Upper lobe of left lung (tissue), 6 donors: ENCODE results near the gene EREG. TPM values are rescaled to one million over a fixed set of nuclear protein-coding genes. Genes with fewer than 3 reads are reported as not detected.
A peak's percentile ranks its signal among the peaks of the same experiment; 100 is the strongest.

ENCODE experiments used
- ATAC-seq, 2 donors: fragments of 200-7000 bp; cut with Tn5 transposase; one replicate each; pipeline ENCODE4 v1.9.1; 2022; ENCODE audit warnings: mild to moderate bottlenecking in 2 of 2, moderate library complexity in 2 of 2; ENCODE audit not compliant: low FRiP score in 2 of 2
- DNase-seq, 2 donors: peaks; one replicate each; pipeline ENCODE4 v3.0.0-alpha.2; 2019 to 2020
- H3K27ac ChIP-seq, 4 donors: fragments of 200-600 bp; sonication (generic); one replicate each; pipeline ENCODE4 v1.5.1; 2016 to 2019
- H3K27me3 ChIP-seq, 4 donors: fragments of 200-600 bp; sonication (generic); one replicate each; pipeline ENCODE4 v1.5.1; 2017 to 2019
- H3K36me3 ChIP-seq, 4 donors: fragments of 200-600 bp; sonication (generic); one replicate each; pipeline ENCODE4 v1.5.1; 2016 to 2019
- H3K4me1 ChIP-seq, 4 donors: fragments of 200-600 bp; sonication (generic); one replicate each; pipeline ENCODE4 v1.5.1; 2018 to 2019
- H3K4me3 ChIP-seq, 4 donors: fragments of 200-600 bp; sonication (generic); one replicate each; pipeline ENCODE4 v1.5.1; 2017 to 2019; ENCODE audit warnings: mild to moderate bottlenecking in 2 of 4, moderate library complexity in 1 of 4
- H3K9me3 ChIP-seq, 4 donors: fragments of 200-600 bp; sonication (generic); one replicate each; pipeline ENCODE4 v1.5.1; 2018 to 2019
- EP300 ChIP-seq, 4 donors: sonication (generic); formaldehyde crosslinking; IDR thresholded peaks; one replicate each; pipeline ENCODE4 v1.5.1; 2017; ENCODE audit warnings: antibody characterized with exemption in 4 of 4, control low read depth in 2 of 4
- POLR2A ChIP-seq, 4 donors: fragments of 450-650 bp; IDR thresholded peaks; one replicate each; pipeline ENCODE4 v1.5.1; 2016 to 2017; ENCODE audit warnings: antibody characterized with exemption in 4 of 4, mild to moderate bottlenecking in 2 of 4
- POLR2AphosphoS5 ChIP-seq, 2 donors: sonication (generic); formaldehyde crosslinking; IDR thresholded peaks; one replicate each; pipeline ENCODE4 v1.5.1; 2017; ENCODE audit warnings: antibody characterized with exemption in 2 of 2
- WGBS, 2 donors: methylation state at CpG; one replicate each; pipeline ENCODE4 v1.1.5; 2017 to 2018; 5-methylcytosine and 5-hydroxymethylcytosine counted together
- total RNA-seq, 6 donors: library from RNA; depleted of rRNA in 4 of 6; stranded (reverse); fragments of >200 nt in 4 of 6; gene quantifications; one replicate each; pipeline versions ENCODE4 v1.1.0 to v1.2.1, GENCODE V29; 2016 to 2021
- TF ChIP-seq, protein P1 (sequence below), 6 experiments: fragments of 450-650 bp in 4 of 6; fragments of 200-600 bp in 2 of 6; sonication (generic) in 2 of 6; IDR thresholded peaks; one replicate each; pipeline ENCODE4 v1.5.1; 2016 to 2019; ENCODE audit warnings: antibody characterized with exemption in 6 of 6
- donor health status: DM: no; HTN: no; CAD: no; lungs with moderate emphysema.
- donor health status: DM: no; HTN: yes; CAD: no; lungs with severe emphysema.

EREG gene
- total RNA-seq, 6 donors from 2014 or later = 0.94 to 3.7 (median 1.1) TPM

DNA sequence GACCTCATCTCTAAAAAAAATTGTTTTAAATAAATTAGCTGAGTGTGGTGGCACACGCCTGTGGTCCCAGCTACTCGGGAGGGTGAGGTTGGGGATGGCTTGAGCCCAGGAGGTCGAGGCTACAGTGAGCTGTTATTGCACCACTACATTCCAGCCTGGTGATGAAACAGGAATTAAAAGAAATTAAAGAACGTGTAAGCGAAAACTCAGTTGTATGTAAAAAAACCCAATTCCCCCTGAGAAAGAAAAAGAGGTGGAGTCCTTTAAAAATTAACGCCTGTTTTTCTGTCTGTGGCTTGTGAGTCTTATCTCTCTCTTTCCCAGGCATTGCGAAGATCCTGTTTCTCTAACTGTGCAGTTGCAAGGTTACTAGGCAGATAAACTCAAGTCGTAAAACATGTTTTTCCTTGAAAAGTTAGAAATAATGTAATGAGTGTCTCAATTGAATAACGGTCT lies 34.6 kb upstream of the EREG start:
- WGBS, 2 donors = 54 to 59% methylated on average over 9 of the region's 9 CpGs
- no peak overlapping the region for H3K27ac ChIP-seq
- TF ChIP-seq, protein P1, sequence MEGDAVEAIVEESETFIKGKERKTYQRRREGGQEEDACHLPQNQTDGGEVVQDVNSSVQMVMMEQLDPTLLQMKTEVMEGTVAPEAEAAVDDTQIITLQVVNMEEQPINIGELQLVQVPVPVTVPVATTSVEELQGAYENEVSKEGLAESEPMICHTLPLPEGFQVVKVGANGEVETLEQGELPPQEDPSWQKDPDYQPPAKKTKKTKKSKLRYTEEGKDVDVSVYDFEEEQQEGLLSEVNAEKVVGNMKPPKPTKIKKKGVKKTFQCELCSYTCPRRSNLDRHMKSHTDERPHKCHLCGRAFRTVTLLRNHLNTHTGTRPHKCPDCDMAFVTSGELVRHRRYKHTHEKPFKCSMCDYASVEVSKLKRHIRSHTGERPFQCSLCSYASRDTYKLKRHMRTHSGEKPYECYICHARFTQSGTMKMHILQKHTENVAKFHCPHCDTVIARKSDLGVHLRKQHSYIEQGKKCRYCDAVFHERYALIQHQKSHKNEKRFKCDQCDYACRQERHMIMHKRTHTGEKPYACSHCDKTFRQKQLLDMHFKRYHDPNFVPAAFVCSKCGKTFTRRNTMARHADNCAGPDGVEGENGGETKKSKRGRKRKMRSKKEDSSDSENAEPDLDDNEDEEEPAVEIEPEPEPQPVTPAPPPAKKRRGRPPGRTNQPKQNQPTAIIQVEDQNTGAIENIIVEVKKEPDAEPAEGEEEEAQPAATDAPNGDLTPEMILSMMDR (IDR thresholded peaks at IDR 0.05) = no peak
- TF ChIP-seq EP300 (IDR thresholded peaks at IDR 0.05) (no peak), POLR2A (IDR thresholded peaks at IDR 0.05) (no peak), POLR2AphosphoS5 (IDR thresholded peaks at IDR 0.05) (no peak)
- no peak overlapping the region for H3K4me3 ChIP-seq
- DNase-seq (no peak), ATAC-seq (no peak)
- no peaks in the 10 kb centered on the region for H3K36me3 ChIP-seq
- no peaks in the 10 kb centered on the region for H3K9me3 ChIP-seq
- H3K27me3 ChIP-seq = no peaks in the 10 kb centered on the region
- H3K4me1 ChIP-seq = no peaks in the 10 kb centered on the region

DNA sequence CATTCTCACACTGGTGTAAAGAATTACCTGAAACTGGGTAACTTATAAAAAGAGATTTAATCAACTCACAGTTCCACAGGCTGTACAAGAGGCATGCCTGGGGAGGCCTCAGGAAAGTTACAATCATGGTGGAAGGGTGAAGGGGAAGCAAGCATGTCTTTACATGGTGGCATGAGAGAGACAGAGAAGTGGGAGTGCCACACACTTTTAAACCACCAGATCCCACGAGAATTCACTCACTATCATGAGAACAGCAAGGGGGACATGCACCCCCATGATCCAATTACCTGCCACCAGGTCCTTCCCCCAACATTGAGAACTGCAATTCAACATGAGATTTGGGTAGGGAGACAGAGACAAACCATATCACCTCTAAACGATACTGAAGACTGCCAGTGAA lies 33.7 kb upstream of the EREG start:
- ATAC-seq = no peak
- H3K27me3 ChIP-seq = no peaks in the 10 kb centered on the region
- WGBS, 2 donors = 67 to 74% methylated on average over 2 of the region's 2 CpGs
- H3K9me3 ChIP-seq = no peaks in the 10 kb centered on the region
- H3K4me1 ChIP-seq = no peaks in the 10 kb centered on the region
- no peaks in the 10 kb centered on the region for H3K36me3 ChIP-seq
- no peak overlapping the region for H3K27ac ChIP-seq
- TF ChIP-seq EP300 (IDR thresholded peaks at IDR 0.05) (no peak), POLR2A (IDR thresholded peaks at IDR 0.05) (no peak), POLR2AphosphoS5 (IDR thresholded peaks at IDR 0.05) (no peak)
- TF ChIP-seq, protein P1 (IDR thresholded peaks at IDR 0.05) = no peak
- H3K4me3 ChIP-seq = no peak overlapping the region
- DNase-seq = no peak

- no peak for DNase-seq
- H3K4me1 ChIP-seq = no peaks in the 10 kb centered on the region
- no peaks in the 10 kb centered on the region for H3K9me3 ChIP-seq
- no peak for TF ChIP-seq POLR2A (IDR thresholded peaks at IDR 0.05)
- TF ChIP-seq EP300 (IDR thresholded peaks at IDR 0.05) = no peak
- no peak for TF ChIP-seq POLR2AphosphoS5 (IDR thresholded peaks at IDR 0.05)
- TF ChIP-seq, protein P1 (IDR thresholded peaks at IDR 0.05) = no peak
- no peaks in the 10 kb centered on the region for H3K36me3 ChIP-seq
- H3K27me3 ChIP-seq = no peaks in the 10 kb centered on the region
- no peak overlapping the region for H3K27ac ChIP-seq
- ATAC-seq = no peak
- no peak overlapping the region for H3K4me3 ChIP-seq
Measured at GRCh38 chr4:74331944-74332343, 33.0 kb upstream of the EREG start.

DNA sequence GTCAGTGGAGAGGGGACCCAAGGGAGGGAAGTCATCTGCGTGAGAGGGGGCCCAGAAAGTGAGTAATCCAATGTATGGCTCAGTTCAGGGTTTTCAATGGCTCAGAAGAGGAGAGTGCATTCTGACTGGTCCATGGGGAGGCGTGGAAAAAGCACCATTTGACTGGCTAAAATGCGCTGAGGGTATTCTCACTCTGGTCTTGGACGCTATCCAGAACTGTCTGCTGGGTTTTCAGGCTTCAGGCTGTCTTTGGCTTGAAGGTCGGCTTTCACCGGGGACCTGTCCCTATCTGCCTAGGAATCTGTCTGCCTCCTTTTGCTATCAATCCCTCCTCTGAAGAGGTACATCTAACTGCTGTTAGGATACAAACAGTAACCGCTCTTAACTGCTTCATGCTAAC lies 30.3 kb upstream of the EREG start:
- Histone ChIP-seq H3K27ac (no peak overlapping the region), H3K4me3 (no peak overlapping the region), H3K4me1 (no peaks in the 10 kb centered on the region), H3K9me3 (no peaks in the 10 kb centered on the region), H3K36me3 (no peaks in the 10 kb centered on the region), H3K27me3 (no peaks in the 10 kb centered on the region)
- ATAC-seq (no peak), DNase-seq (no peak)
- TF ChIP-seq, protein P1 (IDR thresholded peaks at IDR 0.05) = no peak
- TF ChIP-seq EP300 (IDR thresholded peaks at IDR 0.05) = no peak
- TF ChIP-seq POLR2A (IDR thresholded peaks at IDR 0.05) = no peak
- TF ChIP-seq POLR2AphosphoS5 (IDR thresholded peaks at IDR 0.05) = no peak
- 85 to 93% methylated on average over 7 of the region's 7 CpGs for WGBS, 2 donors

DNA sequence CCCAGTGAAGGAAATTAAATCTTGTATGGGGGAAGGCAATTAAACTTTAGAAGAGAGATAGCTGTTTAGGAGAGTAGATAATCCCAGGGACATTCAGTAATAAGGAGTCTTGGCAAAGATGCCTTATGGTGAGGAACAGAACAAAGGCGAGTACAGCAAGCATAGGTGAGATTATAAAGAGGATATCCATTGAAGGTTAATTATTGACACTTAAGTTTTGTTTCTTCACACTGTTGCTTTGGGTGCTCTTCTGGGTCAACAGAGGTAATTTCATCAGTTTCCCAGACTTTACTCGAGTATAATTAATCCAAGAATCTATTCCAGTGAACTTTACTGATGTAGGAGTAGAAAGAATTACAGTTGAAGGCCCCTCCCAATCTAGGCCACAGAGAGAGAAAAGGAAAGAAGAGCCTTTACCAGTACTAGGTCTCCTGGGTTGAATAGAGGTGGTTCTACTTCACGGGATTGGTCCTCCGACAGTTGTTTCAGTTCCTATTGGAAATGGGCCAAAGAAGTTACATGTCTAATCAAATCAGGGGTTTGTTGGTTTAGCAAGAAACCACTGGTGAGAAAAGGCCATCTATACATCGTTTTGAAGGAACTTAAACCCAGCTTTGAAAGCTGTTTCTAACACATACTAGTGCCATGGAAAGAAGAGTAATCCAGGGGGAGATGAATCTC lies 29.5 kb upstream of the EREG start:
- no peaks in the 10 kb centered on the region for H3K27me3 ChIP-seq
- no peaks in the 10 kb centered on the region for H3K4me1 ChIP-seq
- 53 to 75% methylated on average over 5 of the region's 5 CpGs for WGBS, 2 donors
- peak in 1 of 2 donors; percentile 12 for ATAC-seq
- TF ChIP-seq EP300 (IDR thresholded peaks at IDR 0.05) (no peak), POLR2AphosphoS5 (IDR thresholded peaks at IDR 0.05) (no peak), POLR2A (IDR thresholded peaks at IDR 0.05) (no peak)
- TF ChIP-seq, protein P1 (IDR thresholded peaks at IDR 0.05) = no peak
- no peak for DNase-seq
- H3K9me3 ChIP-seq = no peaks in the 10 kb centered on the region
- H3K27ac ChIP-seq = no peak overlapping the region
- H3K4me3 ChIP-seq = no peak overlapping the region
- H3K36me3 ChIP-seq = no peaks in the 10 kb centered on the region
